ENCODE data around the gene HIGD1B.

Gene HIGD1B

DNA sequence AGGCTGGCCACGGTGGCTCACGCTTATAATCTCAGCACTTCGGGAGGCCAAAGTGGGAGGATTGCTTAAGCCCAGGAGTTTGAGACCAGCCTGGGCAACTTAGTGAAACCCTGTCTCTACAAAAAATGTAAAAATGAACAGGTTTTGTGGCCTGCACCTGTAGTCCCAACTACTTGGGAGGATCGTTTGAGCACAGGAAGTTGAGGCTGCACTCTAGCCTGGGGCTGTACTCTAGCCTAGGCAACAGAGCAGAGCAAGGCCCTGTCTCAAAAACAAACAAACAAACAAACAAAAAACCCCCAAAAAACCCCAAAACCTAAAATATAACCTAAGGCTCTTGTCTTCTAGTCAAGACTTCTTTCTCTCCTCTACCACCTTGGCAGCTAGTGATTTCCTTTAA, 7.4 kb upstream of the HIGD1B start:
- no peak for DNase-seq

- DNase-seq = no peak
Observed at GRCh38 chr17:44840936-44841335, 6.7 kb upstream of the HIGD1B start.

DNA sequence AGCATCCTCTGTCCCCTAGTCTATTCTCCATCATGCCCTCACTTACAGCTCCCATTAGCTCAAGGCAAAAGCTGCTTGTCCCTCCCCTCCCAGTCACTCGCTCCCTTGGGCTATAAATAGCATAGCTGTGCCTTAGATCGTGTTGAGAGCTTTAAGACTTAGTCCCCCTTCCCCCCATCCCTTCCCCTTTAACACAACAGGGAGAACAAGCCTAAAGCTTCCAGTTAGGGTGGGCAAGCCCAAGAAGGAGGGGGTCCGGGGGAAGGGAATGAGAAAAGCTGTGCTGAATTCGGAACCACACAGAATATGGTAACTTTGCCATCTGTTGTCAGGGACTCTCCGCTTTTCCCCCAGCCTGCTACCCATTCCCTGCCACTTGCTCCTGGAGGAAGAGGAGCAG, 4.9 kb upstream of the HIGD1B start:
- DNase-seq = no peak

DNA sequence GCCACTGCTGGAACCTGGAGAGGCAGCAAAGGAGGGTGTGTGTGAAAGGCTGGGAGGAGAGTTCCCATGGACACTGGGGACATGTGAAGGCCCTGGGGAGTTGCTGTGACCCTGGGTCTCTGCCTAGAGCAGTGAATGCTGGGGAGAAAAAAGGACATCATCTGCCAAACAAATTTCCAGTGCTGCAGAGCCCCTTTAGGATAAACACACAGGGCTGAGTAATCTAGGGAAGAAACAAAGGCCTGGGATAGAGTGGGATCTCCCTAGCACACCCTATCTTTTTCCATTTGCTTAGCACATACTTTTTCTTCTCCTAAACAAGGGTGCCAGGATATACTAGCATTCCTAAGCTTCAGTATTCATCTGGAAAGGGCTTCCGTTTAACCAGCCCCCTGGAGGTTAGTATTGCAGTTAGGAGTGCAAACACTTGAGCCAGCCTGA, 3.3 kb upstream of the HIGD1B start:
- no peak for DNase-seq

GRCh38 chr17:44846206-44846605, 1.5 kb upstream of the HIGD1B start:
- DNase-seq = no peak

DNA sequence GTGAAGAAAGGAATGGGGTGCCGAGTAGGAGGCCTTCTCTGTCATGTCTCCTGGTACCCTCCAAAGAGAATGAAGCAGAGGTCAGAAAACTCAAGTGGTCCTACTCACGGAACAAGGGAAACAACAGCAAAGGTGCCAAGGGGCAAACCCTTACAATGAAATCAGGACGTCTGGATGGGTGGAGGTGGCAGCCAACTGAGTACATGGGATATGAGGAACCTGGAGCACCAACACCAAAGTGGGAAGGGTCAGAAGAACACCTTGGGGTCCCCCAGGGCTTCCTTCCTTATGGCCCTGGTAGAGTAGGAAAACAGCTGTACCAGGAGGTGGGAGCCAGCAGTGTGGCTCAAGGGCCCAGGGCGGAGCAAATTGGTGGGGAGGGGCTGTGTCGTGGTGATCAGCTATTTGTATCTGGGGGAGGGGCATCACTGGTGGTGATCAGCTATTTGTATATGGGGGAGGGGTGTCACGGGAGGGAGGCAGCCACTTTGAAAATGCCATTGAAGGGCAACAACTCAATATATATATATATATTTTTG, 643 bp downstream of the HIGD1B start:
- DNase-seq = no peak

DNA sequence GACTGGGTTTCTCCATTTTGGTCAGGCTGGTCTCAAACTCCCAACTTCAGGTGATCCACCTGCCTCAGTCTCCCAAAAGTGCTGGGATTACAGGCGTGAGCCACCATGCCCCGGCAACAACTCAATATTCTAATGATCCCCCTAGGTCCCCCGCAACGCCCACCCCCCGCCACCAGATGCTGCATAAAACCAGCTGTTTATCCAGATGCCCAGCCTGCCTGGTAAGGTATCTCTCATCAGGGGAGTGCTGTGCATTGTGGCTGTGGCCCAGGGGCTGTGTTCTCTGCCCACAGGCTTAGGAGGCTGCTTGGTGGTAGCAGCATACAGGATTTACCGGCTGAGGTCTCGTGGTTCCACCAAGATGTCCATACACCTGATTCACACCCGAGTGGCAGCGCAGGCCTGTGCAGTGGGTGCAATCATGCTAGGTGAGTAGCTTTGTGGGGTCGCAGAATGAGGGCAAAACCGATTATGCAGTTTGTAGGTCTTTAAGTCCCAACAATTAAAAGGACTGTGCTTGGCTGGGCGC, 1.3 kb downstream of the HIGD1B start:
- peak; percentile 10 for DNase-seq

GRCh38 chr17:44850025-44850424, 2.3 kb downstream of the HIGD1B start:
- DNase-seq = peak; percentile 12

GRCh38 chr17:44850612-44851011, 2.9 kb downstream of the HIGD1B start:
- DNase-seq = peak; percentile 56

DNA sequence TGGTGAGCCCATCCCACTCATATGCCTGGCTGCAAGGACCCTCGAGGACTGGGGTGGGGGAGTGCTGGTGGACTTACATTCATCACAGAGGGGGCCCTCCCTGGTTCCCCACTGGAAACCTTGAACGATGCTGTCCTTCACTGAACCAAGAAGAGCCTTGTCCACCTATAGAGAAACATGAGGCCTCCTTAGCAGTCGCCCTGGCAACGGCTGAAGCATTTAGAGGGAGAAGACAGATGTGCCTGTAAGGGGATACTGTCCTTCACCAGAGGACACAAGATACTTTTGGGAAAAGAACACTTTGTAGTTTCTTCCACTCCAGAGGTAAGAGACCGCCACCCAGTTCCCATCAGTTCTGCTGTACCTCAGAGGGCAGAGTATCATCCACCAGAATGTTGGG, 6.5 kb downstream of the HIGD1B start:
- DNase-seq = no peak

DNA sequence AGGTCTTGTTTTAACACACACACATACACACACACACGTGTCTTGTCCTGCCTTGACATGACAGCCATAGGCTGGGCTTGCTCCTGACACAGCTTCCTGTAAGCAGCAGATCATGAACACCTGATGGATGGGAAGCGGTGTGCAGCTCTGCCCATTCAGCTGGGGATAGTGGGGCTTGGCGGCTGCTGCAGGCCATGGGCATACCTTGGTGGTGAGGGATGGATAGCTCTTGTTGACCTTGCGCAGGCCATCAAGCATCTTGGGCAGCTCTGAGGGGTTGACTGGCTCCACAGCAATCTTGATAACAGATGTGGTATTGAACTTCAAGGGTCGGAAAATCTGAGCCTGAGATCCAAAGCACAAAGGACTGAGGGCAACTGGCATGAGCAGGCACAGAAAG, 12.0 kb downstream of the HIGD1B start:
- no peak for DNase-seq

GRCh38 chr17:44862278-44862914, 14.7 kb downstream of the HIGD1B start:
- no peak for DNase-seq

GRCh38 chr17:44863061-44863918, 15.6 kb downstream of the HIGD1B start:
- no peak for DNase-seq

DNA sequence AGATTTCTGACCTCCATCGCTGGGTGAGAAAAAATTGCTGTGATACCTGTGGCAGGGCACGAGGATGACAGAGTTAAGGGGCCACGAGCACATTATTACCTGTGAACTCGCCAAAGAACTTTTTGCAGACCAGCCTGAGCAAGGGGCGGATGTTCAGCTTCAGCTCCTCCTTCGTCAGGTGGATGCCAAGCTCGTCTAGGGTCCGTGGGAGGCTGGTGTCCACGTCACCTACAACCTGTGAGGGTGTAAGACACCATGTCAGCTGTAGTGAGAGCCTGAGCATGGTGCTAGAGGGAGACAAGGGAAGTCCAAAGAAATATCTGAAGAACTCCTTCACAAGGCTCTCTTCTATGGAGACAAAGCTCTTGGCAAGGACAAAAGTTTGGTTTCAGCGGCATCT, 17.1 kb downstream of the HIGD1B start:
- no peak for DNase-seq

GRCh38 chr17:44865231-44865660, 17.6 kb downstream of the HIGD1B start:
- peak; percentile 67 for DNase-seq

DNA sequence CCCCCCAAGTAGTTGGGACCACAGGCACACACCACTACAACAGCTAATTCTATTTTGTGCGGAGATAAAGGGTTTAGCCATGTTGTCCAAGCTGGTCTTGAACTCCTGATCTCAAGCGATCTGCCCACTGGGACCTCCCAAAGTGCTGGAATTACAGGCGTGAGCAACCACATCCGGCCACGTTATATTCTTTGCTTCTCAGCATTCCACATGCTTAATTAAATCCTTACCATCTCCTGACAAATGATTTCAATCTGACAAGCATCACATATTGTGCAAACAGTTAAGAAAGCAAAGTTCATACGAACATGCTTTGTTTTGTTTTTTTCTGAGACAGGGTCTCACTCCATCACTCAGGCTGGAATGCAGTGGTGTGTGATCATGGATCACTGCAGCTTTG, 18.2 kb downstream of the HIGD1B start:
- DNase-seq = no peak

GRCh38 chr17:44867841-44868240, 20.2 kb downstream of the HIGD1B start:
- DNase-seq = no peak

GRCh38 chr17:44871556-44871955, 23.9 kb downstream of the HIGD1B start:
- no peak for DNase-seq

- DNase-seq = peak; percentile 96
Observed at GRCh38 chr17:44872131-44872768, 24.6 kb downstream of the HIGD1B start.

- DNase-seq = no peak
Observed at GRCh38 chr17:44875761-44876160, 28.1 kb downstream of the HIGD1B start.

DNA sequence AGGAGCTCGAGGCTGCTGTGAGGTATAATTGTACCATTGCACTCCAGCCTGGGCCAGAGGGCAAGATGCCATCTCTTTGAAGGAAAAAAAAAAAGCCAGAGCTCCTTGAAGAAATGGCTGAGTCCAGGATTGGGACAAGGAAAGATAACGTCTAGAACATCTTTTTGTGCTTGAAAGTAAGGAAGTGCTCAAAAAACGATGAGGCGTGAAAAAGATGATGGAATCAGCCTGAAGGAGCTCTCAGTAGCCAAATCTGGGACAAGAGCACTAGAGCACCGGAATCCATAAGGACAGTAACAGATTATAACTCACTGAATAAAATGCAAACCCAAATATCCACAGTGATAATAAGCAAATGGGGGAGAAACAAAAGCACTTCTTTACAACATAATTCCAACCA, 29.4 kb downstream of the HIGD1B start:
- DNase-seq = no peak

GRCh38 chr17:44878627-44879221, 31.0 kb downstream of the HIGD1B start:
- peak; percentile 51 for DNase-seq

DNA sequence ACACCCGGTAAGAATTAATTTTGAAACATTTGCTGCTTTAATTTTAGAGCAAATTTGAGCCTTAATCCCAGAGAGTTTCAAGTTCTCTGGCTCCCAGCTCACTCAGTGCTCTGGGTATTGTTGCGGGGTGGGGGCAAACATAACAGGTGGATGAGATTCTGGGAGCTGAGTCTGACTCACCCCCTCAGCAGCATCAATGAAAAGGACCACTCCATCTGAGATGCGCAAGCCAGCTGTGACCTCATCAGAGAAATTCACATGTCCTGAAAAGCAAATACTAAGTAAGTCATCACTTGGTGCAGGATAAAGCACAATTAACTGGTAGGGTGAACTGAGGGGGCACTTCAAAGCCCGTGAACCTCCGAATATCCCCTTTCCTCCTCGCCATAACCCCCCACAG, 31.7 kb downstream of the HIGD1B start:
- no peak for DNase-seq

Measured in NCI-H2171 treated with DMSO at 0.1 percent for 48 hours (cell line).